Epithelial cell of prostate (primary cell): ENCODE data around the gene SNX5.

Experiments used
- DNase-seq: peaks from one replicate; pipeline ENCODE4 v3.0.0-alpha.2; 2011; ENCODE audit warnings: low read depth, low spot score
- H3K27ac ChIP-seq: fragments of 450-650 bp; 2 replicates; pipeline ENCODE4 v1.5.1; 2017; ENCODE audit warnings: mild to moderate bottlenecking

The SNX5 gene

GRCh38 chr20:17968366-17969277 is at the start of gene SNX5, which contains the start of gene MGME1:
SNX5 (minus strand) TSS chr20:17968794; CDS start chr20:17968425, 369 bp downstream.
MGME1 (plus strand) TSS chr20:17969018; CDS start chr20:17969860, 842 bp downstream.
- H3K27ac ChIP-seq = peak within 1 kb of the TSS; percentile 95
- DNase-seq = peak; percentile 93

DNA sequence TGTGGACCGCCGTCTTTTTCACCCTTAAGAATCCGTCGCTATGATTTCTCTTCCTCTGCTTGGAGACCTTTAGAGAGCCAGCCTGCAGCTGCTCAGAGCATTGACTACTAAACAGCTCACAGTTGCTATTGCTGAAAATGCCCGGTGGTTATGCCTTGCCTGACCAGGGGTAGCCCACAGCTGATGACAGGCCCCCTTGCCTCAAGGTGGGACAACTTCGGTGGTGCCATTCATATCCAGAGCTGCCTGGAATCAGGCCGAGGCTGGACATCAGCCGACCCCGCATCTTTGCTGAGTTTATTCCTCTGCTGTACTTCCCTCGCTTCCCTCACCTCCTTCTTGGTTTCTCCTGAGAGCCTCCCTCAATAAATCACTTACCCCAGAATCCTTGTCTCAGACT is 49.5 kb upstream of the SNX5 start:
- DNase-seq = no peak
- no peak overlapping the region for H3K27ac ChIP-seq

GRCh38 chr20:18016772-18017171 is 48.2 kb upstream of the SNX5 start:
- DNase-seq = no peak
- H3K27ac ChIP-seq = no peak overlapping the region

GRCh38 chr20:18014411-18014810 is 45.8 kb upstream of the SNX5 start:
- no peak for DNase-seq
- H3K27ac ChIP-seq = no peak overlapping the region

- DNase-seq = no peak
- H3K27ac ChIP-seq = no peak overlapping the region
Observed at GRCh38 chr20:18012901-18013300, 44.3 kb upstream of the SNX5 start.

- no peak for DNase-seq
- no peak overlapping the region for H3K27ac ChIP-seq
Observed at GRCh38 chr20:18011951-18012645, 43.5 kb upstream of the SNX5 start.

GRCh38 chr20:18011482-18011881 is 42.9 kb upstream of the SNX5 start:
- no peak for DNase-seq

GRCh38 chr20:18009116-18009515 is 40.5 kb upstream of the SNX5 start:
- H3K27ac ChIP-seq = no peak overlapping the region
- DNase-seq = no peak

More at GRCh38 chr20:18011482-18011881, 42.9 kb upstream of the SNX5 start:
- no peak overlapping the region for H3K27ac ChIP-seq

GRCh38 chr20:18007534-18008292 is 39.1 kb upstream of the SNX5 start:
- no peak overlapping the region for H3K27ac ChIP-seq
- DNase-seq = no peak

DNA sequence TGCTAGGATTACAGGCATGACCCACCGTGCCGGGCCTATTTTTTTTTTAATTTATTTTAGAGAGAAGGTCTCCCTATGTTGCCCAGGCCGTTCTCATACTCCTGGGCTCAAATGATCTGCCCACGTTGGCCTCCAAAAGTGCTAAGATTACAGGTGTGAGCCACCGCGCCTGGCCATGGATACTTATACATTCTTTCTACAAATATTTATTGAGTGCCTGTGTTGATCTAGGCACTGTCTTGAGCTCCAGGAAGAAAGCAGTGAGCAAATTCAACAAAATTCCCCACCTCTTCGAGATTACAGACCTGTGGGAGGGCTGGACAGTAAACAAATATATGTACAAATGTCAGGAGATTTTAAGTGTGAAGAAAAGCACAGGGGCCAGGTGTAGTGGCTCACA is 38.1 kb upstream of the SNX5 start:
- no peak for DNase-seq
- H3K27ac ChIP-seq = no peak overlapping the region

- H3K27ac ChIP-seq = no peak overlapping the region
- no peak for DNase-seq
Observed at GRCh38 chr20:18005990-18006364, 37.4 kb upstream of the SNX5 start.

DNA sequence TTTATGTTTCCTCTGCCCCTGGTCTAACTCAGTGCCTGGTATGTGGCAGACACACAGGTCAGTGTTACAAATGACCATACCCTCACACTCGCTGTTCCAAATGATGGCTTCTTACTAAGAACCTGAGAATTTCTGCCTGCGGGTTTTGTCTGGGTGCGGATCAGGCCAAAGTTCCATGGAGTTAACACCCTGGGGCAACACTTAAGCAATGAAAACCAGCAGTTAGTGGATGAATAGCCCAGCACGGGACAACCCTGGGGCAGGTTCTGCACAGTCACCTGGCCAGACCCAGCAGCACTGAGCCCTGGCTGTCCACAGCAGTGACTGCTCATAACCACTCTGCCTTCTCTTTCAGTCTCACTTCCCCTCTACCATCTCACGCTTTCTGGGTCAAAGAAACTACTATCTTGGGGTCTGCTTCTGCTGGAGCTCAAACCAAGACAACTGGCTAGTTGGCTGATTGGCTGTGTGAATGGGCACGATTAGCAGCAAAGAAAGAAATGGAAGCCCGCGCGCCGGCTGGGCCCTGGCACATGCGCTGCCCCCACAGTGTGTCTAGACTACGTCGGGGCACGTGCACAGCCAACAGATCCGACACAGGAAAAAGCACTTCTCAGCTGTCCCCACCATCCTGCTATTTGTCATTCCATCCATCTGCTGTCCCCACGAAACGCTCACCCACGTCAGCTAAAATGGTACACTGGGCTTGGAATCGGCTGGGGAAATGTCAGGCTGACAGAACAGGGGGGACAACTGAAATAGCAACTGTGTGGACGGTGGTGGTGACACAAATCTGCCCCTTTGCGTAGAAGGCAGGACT is 36.8 kb upstream of the SNX5 start:
- H3K27ac ChIP-seq = no peak overlapping the region
- no peak for DNase-seq

GRCh38 chr20:18004384-18005031 is 35.9 kb upstream of the SNX5 start:
- no peak for DNase-seq
- no peak overlapping the region for H3K27ac ChIP-seq

DNA sequence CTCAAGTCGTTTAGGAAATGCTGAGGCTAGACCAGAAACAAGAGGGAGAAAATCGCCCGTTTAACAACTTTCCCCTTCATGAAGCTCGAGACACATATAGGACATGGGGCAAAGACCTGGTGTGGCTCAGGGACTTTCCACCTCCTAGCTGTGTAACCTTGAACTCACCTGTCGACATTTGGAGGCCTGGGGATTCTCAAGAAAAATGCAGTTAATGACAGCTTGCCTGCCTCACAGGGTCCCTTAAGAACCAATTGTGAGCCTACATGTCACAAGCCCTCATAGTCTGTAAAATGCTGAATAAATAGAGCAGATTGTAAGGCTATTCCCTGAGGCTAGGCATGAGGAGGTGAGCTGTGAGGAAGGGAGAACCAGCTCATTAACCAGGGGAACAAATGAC is 35.3 kb upstream of the SNX5 start:
- H3K27ac ChIP-seq = no peak overlapping the region
- DNase-seq = no peak

DNA sequence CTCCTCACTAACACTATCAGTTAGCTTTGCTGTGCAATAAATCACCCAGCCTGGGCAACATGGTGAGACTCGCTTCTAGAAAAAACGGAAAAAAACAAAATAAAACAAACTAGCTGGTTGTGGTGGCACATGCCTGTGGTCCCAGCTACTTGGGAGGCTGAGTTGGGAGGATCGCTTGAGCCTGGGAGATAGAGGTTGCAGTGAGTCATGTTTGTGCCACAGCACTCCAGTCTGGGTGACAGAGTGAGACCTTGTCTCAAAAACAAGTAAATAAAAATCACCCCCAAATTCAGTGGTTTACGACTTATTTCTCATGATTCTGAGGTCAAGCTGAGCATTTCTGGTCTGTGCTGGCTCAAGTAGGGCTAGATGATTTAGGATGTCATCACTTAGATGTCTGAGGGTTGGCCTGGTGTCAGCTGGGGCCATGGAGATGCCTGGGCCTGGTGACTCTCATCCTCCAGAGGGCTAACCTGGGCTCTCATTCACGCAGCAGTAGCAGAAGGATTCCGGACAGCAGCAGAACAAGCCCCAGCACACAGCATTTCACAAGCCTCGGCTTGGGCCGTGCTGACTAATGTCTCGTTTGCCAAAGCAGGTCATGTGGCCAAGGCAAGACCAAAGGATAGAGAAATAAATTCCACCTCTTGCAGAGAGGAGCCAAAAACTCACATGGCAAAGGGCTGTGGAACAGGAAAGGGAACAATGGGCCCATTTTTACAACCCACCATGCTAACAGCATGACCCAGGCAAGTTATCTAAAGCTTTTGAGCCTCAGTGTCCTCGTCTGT is 32.7 kb upstream of the SNX5 start:
- DNase-seq = peak; percentile 87
- H3K27ac ChIP-seq = peak overlapping the region; percentile 86

- no peak overlapping the region for H3K27ac ChIP-seq
- DNase-seq = no peak
Observed at GRCh38 chr20:17999566-17999965, 31.0 kb upstream of the SNX5 start.

DNA sequence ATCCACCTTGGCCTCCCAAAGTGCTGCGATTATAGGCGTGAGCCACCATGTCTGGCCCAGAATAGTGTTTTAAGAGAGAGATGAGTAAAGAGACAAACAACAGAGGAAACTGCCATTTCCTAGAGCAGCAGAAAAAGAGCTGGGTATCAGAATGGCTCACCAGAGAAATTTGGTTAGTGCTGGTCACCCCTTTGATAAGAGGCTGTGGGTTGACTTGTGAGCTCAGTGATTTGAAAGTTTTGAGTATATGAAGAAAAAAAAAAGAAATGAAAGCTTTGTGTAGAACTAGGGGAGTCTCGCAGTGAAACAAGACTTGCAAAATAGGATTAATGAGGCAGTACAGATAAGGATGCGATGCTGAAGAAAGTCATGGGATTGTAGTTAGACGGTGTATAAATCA is 29.9 kb upstream of the SNX5 start:
- DNase-seq = no peak
- H3K27ac ChIP-seq = no peak overlapping the region

GRCh38 chr20:17995967-17996819 is 27.6 kb upstream of the SNX5 start:
- DNase-seq = no peak

More at GRCh38 chr20:17995967-17996819, 27.6 kb upstream of the SNX5 start:
- H3K27ac ChIP-seq = no peak overlapping the region
